Vagina (tissue), 2 donors: Measurements from ENCODE around the gene CCZ1B. TPM values are rescaled to one million over a fixed set of nuclear protein-coding genes. Genes with fewer than 3 reads are reported as not detected.
"Not testable (repeated sequence)": the region's sequence is repeated elsewhere in the genome, so short reads cannot be mapped to it uniquely, and the experiment has no call there.

Experiments
- DNase-seq, 2 donors: peaks; one replicate each; pipeline ENCODE4 v3.0.0-alpha.2; 2017; ENCODE audit errors: extremely low spot score in 2 of 2
- H3K27ac ChIP-seq: fragments of 200-600 bp; sonication (generic); one replicate; pipeline ENCODE4 v1.5.1; 2019
- H3K27me3 ChIP-seq: fragments of 200-600 bp; sonication (generic); one replicate; pipeline ENCODE4 v1.5.1; 2019
- H3K36me3 ChIP-seq, 2 donors: fragments of 200-600 bp; sonication (generic); one replicate each; pipeline ENCODE4 v1.5.1; 2017 to 2019
- H3K4me1 ChIP-seq: fragments of 200-600 bp; sonication (generic); one replicate; pipeline ENCODE4 v1.5.1; 2019
- H3K4me3 ChIP-seq, 2 donors: fragments of 200-600 bp; sonication (generic); 1 replicate in 1 of 2; 2 replicates in 1 of 2; pipeline ENCODE4 v1.5.1; 2016 to 2019
- H3K9me3 ChIP-seq: fragments of 200-600 bp; sonication (generic); one replicate; pipeline ENCODE4 v1.5.1; 2019
- intact Hi-C: fragments of 100-400 bp; cut with DNase I; formaldehyde crosslinking; loops from one replicate; pipeline ENCODE4 v1.15.1; 2023
- total RNA-seq: library from RNA; depleted of rRNA; stranded (reverse); fragments of >200 nt; gene quantifications from one replicate; pipeline ENCODE4 v1.2.3, GENCODE V29; 2016
- TF ChIP-seq, protein P1 (sequence below), 3 experiments: fragments of 450-650 bp in 2 of 3; fragments of 200-600 bp in 1 of 3; sonication (generic) in 1 of 3; IDR thresholded peaks; one replicate each; pipeline ENCODE4 v1.5.1; 2017 to 2019; ENCODE audit warnings: antibody characterized with exemption in 3 of 3, mild to moderate bottlenecking in 2 of 3, moderate library complexity in 2 of 3

Gene CCZ1B
- total RNA-seq = 20.1 TPM

DNA sequence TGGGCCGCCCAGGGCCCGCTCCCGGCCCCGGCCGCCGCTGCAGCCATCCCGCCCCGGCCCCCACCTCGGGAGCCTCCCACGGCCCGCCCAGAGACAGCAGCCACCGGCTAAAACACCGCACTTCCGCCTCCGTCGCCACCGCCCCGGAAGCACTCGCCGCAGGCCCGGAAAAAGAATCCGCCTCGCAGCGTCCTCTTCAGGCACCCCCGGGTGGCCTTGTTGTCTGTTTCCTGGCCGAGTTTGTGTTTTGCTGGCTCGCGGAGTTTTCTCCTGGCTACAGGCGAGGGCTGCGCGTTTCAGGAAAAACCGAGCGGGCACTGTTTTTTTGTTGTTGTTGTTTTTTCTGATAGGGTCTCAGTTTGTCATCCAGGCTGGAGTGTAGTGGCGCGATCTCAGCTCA lies at the start of gene CCZ1B:
Gene CCZ1B, minus strand, starts transcription at position 125 of the 400 bp plus-strand sequence. Its CDS starts 78 bp downstream, at position 47.
- H3K4me1 ChIP-seq, DNase-seq, intact Hi-C loops, H3K36me3 ChIP-seq, H3K9me3 ChIP-seq, H3K27me3 ChIP-seq: not testable (repeated sequence)
- Histone ChIP-seq H3K4me3 (peak within 1 kb of the TSS; percentile 45 to 62), H3K27ac (peak within 1 kb of the TSS; percentile 10)

DNA sequence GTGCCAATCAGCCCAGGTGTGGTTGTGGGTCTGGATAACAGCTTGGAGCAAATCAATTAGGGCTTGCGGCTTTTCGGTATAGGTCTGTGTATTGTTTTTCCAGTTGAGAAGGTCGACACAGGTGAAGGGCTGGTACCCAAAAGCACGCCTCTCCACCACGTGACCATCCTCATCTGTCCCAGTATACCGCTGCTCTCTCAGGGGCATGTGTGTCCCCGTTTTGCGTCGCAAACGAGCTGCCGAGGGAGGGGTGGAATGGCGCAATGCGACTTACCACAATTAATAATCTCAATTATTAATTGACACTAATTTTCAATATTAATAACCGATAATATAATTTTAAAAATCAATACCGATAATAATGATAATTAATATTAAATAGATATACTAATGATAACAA lies 48.9 kb upstream of the CCZ1B start:
- DNase-seq, H3K36me3 ChIP-seq, H3K27ac ChIP-seq, H3K27me3 ChIP-seq, H3K9me3 ChIP-seq, intact Hi-C loops, H3K4me3 ChIP-seq, H3K4me1 ChIP-seq: not testable (repeated sequence)

DNA sequence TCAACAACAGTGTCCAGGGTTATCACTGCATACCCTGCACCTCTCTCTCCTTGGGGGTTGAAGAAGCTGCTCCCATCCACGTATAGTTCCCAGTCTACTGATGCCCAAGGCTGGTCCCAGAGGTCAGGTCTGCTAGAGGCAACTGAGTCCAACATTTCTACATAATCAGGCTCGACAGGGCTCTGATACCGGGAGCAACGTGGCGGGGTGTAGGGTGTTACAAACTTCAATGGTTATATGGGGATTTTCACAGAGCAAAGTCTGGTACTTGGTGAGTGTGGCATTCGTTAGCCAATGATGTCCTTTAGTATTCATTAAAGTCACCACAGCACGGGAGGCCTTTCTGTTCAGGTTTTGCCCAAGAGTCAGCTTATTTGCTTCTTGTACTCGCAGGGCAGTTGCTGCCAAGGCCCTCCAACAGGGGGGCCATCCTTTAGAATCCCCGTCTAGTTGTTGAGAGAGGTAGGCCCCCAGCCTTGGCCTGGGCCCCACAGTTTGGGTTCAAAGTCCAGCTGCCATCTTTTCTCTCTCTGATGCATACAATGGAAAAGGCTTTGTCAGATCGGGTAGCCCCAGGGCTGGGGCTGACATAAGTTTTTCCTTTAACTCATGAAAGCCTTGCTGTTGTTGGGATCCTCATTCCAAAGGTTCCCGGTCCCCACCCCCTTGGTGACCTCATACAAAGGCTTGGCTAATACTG lies 46.3 kb upstream of the CCZ1B start:
- H3K36me3 ChIP-seq, H3K27me3 ChIP-seq, intact Hi-C loops, H3K27ac ChIP-seq, DNase-seq, H3K9me3 ChIP-seq, H3K4me3 ChIP-seq, H3K4me1 ChIP-seq: not testable (repeated sequence)

DNA sequence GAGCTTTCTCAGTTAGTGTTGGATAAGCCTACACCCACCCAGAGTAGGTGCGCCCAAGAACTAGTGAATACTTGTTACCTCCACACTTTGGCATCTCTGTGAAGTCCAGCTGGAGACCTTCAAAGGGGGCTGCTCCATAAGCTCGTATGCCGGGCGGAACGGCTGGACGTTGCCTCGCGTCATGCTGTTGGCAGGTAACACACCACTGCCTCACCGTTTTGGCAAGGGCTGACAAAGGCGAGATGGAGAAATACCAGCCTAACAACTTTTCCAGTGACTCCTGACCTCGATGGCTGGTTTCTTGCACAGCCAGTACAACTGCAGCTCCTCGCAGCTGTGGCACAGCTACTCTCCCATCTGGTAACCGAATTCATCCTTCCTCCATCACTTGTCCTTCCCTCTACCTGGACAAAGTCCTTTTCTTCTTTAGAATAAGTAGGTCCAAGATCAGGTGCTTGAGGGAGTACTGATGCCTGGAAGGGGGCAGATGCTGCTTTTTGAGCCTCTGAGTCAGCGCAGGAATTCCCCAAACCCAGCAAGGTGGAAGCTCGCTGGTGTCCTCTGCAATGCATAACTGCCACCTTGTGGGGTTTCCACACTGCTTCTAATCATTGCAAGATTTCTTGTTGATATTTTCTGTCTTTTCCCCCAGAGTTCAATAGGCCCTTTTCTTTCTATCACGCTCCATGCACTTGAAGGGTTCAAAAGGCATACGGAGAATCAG lies 45.5 kb upstream of the CCZ1B start:
- H3K27me3 ChIP-seq, H3K9me3 ChIP-seq, H3K4me3 ChIP-seq, H3K27ac ChIP-seq, H3K36me3 ChIP-seq, DNase-seq, H3K4me1 ChIP-seq, intact Hi-C loops: not testable (repeated sequence)

DNA sequence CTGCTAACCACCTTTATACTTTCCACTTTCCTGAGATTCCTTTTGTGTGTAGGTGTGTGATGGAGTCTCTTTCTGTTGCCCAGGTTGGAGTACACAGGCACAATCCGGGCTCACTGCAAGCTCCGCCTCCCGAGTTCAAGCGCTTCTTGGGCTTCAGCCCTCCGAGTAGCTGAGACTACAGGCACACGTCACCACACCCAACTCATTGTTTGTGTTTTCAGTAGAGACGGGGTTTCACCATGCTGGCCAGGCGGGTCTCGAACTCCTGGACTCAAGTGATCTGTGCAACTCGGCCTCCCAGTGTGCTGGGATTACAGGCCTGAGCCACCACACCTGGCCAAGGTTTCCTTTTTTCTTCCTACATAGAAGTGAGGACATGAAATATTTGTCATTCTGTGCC lies 38.7 kb upstream of the CCZ1B start:
- H3K27ac ChIP-seq, H3K27me3 ChIP-seq, DNase-seq, H3K4me3 ChIP-seq, H3K36me3 ChIP-seq, H3K4me1 ChIP-seq, intact Hi-C loops, H3K9me3 ChIP-seq: not testable (repeated sequence)

DNA sequence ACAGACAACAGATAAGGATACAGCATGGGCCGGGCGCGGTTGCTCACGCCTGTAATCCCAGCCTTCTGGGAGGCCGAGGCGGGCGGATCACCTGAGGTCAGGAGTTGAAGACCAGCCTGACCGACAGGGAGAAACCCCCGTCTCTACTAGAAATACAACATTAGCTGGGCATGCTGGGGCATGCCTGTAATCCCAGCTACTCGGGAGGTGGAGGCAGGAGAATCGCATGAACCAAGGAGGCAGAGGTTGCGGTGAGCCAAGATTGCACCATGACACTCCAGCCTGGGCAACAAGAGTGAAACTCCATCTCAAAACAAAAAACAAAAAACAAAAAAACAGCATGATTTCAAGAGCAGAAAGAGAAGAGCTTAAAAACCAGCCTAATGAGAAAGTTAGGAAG lies 38.1 kb upstream of the CCZ1B start:
- H3K27me3 ChIP-seq, H3K27ac ChIP-seq, H3K4me3 ChIP-seq, H3K36me3 ChIP-seq, H3K9me3 ChIP-seq, intact Hi-C loops, H3K4me1 ChIP-seq, DNase-seq: not testable (repeated sequence)

DNA sequence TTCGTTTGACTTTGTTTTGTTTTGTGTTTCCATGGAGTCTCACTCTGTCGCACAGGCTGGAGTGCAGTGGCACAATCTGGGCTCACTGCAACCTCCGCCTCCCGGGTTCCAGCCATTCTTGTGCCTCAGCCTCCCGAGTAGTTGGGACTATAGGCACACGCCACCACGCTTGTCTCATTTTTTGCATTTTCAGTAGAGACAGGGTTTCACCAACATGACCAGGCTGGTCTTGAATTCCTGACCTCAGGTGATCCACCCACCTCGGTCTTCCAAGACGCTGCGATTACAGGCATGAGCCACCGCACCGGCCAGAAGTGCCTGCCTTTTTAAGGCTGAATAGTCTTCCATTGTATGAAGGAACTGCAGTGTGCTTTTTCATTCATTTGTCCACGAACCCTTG lies 36.8 kb upstream of the CCZ1B start:
- intact Hi-C loops, H3K27me3 ChIP-seq, H3K9me3 ChIP-seq, DNase-seq, H3K4me3 ChIP-seq, H3K27ac ChIP-seq, H3K4me1 ChIP-seq, H3K36me3 ChIP-seq: not testable (repeated sequence)

DNA sequence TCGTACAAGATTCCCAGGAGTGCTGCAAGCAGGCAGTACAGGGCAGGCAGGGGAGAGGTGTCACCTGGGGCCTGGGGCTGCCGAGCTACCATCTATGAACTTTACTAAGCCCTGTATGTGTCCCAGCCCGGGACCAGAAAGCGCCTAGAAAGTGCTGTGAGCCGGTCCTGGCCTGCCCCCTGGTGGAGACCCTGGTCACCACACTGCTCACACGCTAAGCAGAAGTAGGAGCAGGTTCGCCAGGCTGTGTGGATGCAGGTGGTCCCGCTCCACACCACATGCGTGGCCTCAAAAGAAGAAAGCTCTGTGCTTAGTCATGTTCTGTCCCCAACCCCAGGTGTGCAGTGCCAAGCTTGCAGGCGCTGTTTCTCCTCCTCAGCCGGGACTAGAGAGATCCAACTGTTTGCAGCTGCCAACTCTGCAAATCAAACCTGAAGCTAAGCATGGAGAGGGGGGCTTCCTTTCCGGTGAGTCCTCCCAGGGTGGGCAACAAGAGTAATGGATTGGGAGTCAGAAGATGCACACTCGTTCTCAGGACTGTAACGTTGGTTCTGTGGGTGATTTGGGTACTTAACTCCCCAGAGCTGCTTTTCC lies 31.7 kb upstream of the CCZ1B start:
- intact Hi-C loops, H3K4me1 ChIP-seq, H3K27ac ChIP-seq, H3K9me3 ChIP-seq, H3K36me3 ChIP-seq, H3K4me3 ChIP-seq, H3K27me3 ChIP-seq, DNase-seq: not testable (repeated sequence)
- TF ChIP-seq, protein P1, sequence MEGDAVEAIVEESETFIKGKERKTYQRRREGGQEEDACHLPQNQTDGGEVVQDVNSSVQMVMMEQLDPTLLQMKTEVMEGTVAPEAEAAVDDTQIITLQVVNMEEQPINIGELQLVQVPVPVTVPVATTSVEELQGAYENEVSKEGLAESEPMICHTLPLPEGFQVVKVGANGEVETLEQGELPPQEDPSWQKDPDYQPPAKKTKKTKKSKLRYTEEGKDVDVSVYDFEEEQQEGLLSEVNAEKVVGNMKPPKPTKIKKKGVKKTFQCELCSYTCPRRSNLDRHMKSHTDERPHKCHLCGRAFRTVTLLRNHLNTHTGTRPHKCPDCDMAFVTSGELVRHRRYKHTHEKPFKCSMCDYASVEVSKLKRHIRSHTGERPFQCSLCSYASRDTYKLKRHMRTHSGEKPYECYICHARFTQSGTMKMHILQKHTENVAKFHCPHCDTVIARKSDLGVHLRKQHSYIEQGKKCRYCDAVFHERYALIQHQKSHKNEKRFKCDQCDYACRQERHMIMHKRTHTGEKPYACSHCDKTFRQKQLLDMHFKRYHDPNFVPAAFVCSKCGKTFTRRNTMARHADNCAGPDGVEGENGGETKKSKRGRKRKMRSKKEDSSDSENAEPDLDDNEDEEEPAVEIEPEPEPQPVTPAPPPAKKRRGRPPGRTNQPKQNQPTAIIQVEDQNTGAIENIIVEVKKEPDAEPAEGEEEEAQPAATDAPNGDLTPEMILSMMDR (IDR thresholded peaks at IDR 0.05) = peak; percentile 10 to 50 (median 47)

DNA sequence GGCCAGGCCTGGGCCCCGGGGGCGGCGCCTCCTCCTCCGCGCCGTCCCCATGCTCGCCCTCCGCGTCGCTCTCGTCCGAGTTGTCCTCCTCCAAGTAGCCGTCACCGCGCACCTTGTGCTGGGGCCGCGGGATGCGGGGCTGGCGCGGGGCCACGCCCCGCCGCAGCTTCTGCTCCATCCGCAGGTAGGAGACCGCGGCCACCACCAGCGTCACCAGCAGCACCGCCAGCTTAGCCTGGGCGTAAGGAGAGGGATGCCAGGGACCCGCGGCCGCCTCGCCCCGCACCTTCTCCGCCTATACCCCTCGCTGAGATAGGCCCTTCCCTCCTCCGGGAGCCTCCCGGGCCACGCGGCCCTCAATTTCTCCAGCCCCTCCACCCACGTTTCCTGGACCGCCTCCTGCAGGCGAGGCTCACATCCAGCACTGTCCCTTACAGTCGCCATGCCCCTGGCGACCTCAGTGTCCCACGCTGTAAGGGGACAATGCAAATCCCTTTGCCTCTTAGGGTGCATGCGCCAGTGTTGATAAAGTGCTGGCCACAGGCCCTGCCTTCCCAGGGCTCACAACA lies 29.6 kb upstream of the CCZ1B start:
- H3K4me1 ChIP-seq, DNase-seq, H3K27me3 ChIP-seq, intact Hi-C loops, H3K9me3 ChIP-seq, H3K27ac ChIP-seq, H3K36me3 ChIP-seq: not testable (repeated sequence)
- peak overlapping the region; percentile 41 for H3K4me3 ChIP-seq

DNA sequence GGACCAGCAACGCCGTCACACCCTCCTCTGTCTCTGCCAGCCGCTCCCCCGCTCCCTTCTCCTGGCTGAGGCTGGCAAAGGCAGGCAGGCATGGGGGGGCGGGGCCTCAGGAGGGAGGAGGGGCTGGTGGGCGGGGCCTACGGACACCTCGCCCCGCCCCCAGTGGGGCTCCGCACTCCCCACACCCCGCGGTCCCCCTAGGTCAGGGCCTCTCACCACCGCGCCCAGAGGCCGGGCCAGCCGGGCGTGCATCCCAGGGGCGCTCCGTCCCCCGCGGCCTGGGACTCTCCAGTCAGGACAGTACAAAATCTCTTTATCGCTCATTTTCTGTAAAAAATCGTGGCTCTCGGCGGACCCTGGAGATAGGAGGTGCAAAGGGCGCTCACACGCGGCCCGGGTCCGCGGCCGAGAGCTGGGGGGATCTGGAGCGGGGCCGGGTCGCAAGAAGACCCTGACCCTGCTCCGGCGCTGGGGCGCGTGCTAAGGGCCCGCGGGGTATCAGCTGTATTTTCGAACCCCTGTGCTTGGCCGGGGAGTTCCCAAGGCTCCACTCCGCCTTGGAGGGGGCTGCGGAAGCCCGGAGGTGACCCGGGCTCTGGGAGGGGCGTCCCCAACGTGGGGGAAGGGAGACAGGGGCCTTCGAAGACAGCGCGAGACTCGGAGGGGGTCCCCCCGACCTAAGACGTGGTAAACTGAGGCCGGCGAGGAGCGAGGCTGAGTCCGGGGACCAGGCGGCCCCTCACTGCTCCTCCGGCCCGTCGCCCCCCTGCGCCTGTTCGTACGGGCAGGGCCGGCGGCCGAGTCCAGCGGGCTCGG lies 28.9 kb upstream of the CCZ1B start:
- intact Hi-C loops, DNase-seq, H3K27me3 ChIP-seq, H3K4me1 ChIP-seq, H3K27ac ChIP-seq, H3K36me3 ChIP-seq, H3K9me3 ChIP-seq: not testable (repeated sequence)
- H3K4me3 ChIP-seq = peak overlapping the region; percentile 41

DNA sequence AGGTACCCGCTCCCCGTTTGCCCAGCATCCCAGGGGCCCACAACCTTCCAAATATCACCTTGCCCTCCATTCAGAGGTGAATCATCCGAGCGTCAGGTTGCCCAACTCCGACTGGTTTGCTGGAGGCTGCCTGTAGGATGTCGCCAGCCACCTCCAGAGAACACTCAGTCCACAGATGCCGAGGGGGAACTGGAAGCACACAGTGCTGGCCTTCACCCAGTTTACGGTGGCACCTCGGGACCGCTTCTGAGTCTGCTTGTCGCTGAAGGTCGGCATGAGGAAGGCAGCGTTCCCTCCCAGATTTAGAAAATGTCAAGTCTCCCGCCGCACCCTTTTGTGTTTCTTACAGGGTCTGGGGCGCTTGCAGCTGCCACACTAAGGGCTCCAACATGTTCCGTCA lies 27.6 kb upstream of the CCZ1B start:
- H3K36me3 ChIP-seq, intact Hi-C loops, DNase-seq, H3K27ac ChIP-seq, H3K9me3 ChIP-seq, H3K27me3 ChIP-seq, H3K4me3 ChIP-seq, H3K4me1 ChIP-seq: not testable (repeated sequence)

DNA sequence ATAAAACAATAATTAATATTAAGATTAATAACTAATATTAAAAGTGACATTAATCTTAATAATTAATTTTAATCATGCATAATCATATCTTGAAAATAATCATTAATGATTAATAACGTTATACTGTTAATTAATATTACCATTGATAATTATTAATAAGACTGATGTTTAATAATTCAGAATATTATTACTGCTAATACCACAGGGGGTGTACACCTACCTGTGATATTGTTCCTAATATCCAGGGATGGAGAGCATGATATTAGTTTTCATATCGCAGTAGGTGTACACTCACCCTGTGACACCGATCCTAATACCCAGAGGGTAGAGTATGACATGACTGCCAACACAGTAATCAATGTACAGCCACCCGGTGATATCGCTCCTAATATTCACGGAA lies 23.1 kb upstream of the CCZ1B start:
- DNase-seq, H3K4me3 ChIP-seq, H3K9me3 ChIP-seq, H3K4me1 ChIP-seq, H3K36me3 ChIP-seq, H3K27ac ChIP-seq, H3K27me3 ChIP-seq, intact Hi-C loops: not testable (repeated sequence)
